Astrocyte (in vitro differentiated cells and primary cell): ENCODE data around the gene DHRS7B. TPM values are rescaled to one million over a fixed set of nuclear protein-coding genes. Genes with fewer than 3 reads are reported as not detected.

Source experiments
- DNase-seq: peaks from one replicate; pipeline ENCODE4 v3.0.0-alpha.2; 2010; ENCODE audit warnings: low read depth
- FAIRE-seq: peaks from 2 replicates; lab custom pipeline; 2011; peaks lifted over from hg19 to GRCh38; lab: Jason Lieb, UNC
- H2AFZ ChIP-seq: 2 replicates; pipeline ENCODE4 v1.6.0; 2012; ENCODE audit warnings: low read depth, low read length, inconsistent platforms
- H3K27ac ChIP-seq: 2 replicates; pipeline ENCODE4 v1.5.1; 2011; ENCODE audit warnings: low read depth, low read length, inconsistent platforms
- H3K27me3 ChIP-seq: 2 replicates; pipeline ENCODE4 v1.6.0; 2011; ENCODE audit warnings: low read length, inconsistent platforms; ENCODE audit not compliant: insufficient read depth
- H3K36me3 ChIP-seq: 2 replicates; pipeline ENCODE4 v1.5.1; 2011; ENCODE audit warnings: low read length, inconsistent platforms; ENCODE audit not compliant: insufficient read depth
- H3K4me1 ChIP-seq: 2 replicates; pipeline ENCODE4 v1.5.1; 2011; ENCODE audit warnings: low read length, inconsistent platforms; ENCODE audit not compliant: insufficient read depth
- H3K4me2 ChIP-seq: 2 replicates; pipeline ENCODE4 v1.6.0; 2012; ENCODE audit warnings: low read length, inconsistent platforms
- H3K4me3 ChIP-seq: 2 replicates; pipeline ENCODE4 v1.5.1; 2011; ENCODE audit warnings: low read depth, mild to moderate bottlenecking, low read length, inconsistent platforms; ENCODE audit not compliant: insufficient read depth
- H3K79me2 ChIP-seq: 2 replicates; pipeline ENCODE4 v1.6.0; 2012; ENCODE audit warnings: mild to moderate bottlenecking, low read length, inconsistent platforms; ENCODE audit not compliant: insufficient read depth
- H3K9ac ChIP-seq: 2 replicates; pipeline ENCODE4 v1.6.0; 2012; ENCODE audit warnings: mild to moderate bottlenecking, low read length, inconsistent platforms
- H3K9me3 ChIP-seq: 2 replicates; pipeline ENCODE4 v1.5.1; 2012; ENCODE audit warnings: low read depth, mild to moderate bottlenecking, low read length, inconsistent platforms; ENCODE audit not compliant: insufficient read depth
- H4K20me1 ChIP-seq: 2 replicates; pipeline ENCODE4 v1.6.0; 2012; ENCODE audit warnings: low read length, inconsistent platforms; ENCODE audit not compliant: insufficient read depth
- H3K27ac Mint-ChIP-seq: one replicate; pipeline ENCODE4 v1.8.0; 2021; ENCODE audit warnings: mild to moderate bottlenecking, mixed read lengths; ENCODE audit not compliant: unreplicated experiment
- H3K27me3 Mint-ChIP-seq: one replicate; pipeline ENCODE4 v1.8.0; 2021; ENCODE audit warnings: low read depth, mixed read lengths; ENCODE audit not compliant: unreplicated experiment
- H3K36me3 Mint-ChIP-seq: one replicate; pipeline ENCODE4 v1.8.0; 2021; ENCODE audit warnings: low read depth, mixed read lengths; ENCODE audit not compliant: unreplicated experiment
- H3K4me1 Mint-ChIP-seq: one replicate; pipeline ENCODE4 v1.8.0; 2021; ENCODE audit warnings: low read depth, mixed read lengths; ENCODE audit not compliant: unreplicated experiment
- H3K4me3 Mint-ChIP-seq: one replicate; pipeline ENCODE4 v1.8.0; 2021; ENCODE audit warnings: mild to moderate bottlenecking, moderate library complexity, mixed read lengths; ENCODE audit not compliant: unreplicated experiment
- H3K9me3 Mint-ChIP-seq: one replicate; pipeline ENCODE4 v1.8.0; 2021; ENCODE audit warnings: mild to moderate bottlenecking, mixed read lengths; ENCODE audit not compliant: unreplicated experiment
- EZH2 ChIP-seq: IDR thresholded peaks from 2 replicates; pipeline ENCODE4 v1.6.1; 2012; ENCODE audit warnings: mild to moderate bottlenecking, low read length, inconsistent platforms; ENCODE audit not compliant: insufficient read depth
- total RNA-seq: library from RNA; stranded (reverse); gene quantifications from 2 replicates; pipeline ENCODE4 v1.2.1, GENCODE V29; 2021
- TF ChIP-seq, protein P1 (sequence below): IDR thresholded peaks from 2 replicates; pipeline ENCODE4 v1.5.1; 2011; ENCODE audit warnings: low read depth, mild to moderate bottlenecking, inconsistent platforms, low read length, moderate library complexity; ENCODE audit not compliant: insufficient read depth

Gene DHRS7B
- total RNA-seq, 1 donor from 2014 or later: 15.5 TPM

DNA sequence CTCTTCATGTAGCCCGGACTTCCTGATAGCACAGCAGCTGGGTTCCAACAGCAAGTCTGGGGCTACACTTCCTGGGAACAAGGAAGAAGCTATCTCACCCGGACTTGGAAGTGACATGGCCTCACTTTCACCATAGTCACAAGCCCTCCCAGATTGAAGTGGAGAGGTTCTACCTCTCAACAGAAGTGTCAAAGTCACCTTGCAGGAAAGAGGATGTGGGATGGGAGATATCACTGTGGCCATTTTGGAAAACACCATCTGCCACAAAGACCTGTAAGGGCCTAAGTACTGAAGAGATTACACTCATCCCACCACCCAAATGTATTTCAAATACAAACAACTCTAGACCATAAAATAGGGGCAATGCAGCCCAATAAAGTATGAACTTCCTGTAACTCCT, 29.9 kb upstream of the DHRS7B start:
- H3K27me3 ChIP-seq: no peaks in the 10 kb centered on the region
- H3K4me1 ChIP-seq: peaks cover 4% of the 10 kb centered on the region
- TF ChIP-seq, protein P1, sequence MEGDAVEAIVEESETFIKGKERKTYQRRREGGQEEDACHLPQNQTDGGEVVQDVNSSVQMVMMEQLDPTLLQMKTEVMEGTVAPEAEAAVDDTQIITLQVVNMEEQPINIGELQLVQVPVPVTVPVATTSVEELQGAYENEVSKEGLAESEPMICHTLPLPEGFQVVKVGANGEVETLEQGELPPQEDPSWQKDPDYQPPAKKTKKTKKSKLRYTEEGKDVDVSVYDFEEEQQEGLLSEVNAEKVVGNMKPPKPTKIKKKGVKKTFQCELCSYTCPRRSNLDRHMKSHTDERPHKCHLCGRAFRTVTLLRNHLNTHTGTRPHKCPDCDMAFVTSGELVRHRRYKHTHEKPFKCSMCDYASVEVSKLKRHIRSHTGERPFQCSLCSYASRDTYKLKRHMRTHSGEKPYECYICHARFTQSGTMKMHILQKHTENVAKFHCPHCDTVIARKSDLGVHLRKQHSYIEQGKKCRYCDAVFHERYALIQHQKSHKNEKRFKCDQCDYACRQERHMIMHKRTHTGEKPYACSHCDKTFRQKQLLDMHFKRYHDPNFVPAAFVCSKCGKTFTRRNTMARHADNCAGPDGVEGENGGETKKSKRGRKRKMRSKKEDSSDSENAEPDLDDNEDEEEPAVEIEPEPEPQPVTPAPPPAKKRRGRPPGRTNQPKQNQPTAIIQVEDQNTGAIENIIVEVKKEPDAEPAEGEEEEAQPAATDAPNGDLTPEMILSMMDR: no peak
- no peak for TF ChIP-seq EZH2
- H3K4me2 ChIP-seq: no peak overlapping the region
- no peaks in the 10 kb centered on the region for H3K9me3 ChIP-seq
- FAIRE-seq: no peak
- H3K9ac ChIP-seq: no peak overlapping the region
- no peaks in the 10 kb centered on the region for H3K79me2 ChIP-seq
- Mint-ChIP-seq H3K4me1 (no peaks in the 10 kb centered on the region), H3K36me3 (no peaks in the 10 kb centered on the region), H3K9me3 (no peaks in the 10 kb centered on the region), H3K27ac (no peak overlapping the region), H3K4me3 (no peak overlapping the region), H3K27me3 (no peaks in the 10 kb centered on the region)
- no peaks in the 10 kb centered on the region for H4K20me1 ChIP-seq
- DNase-seq: no peak
- no peak overlapping the region for H3K27ac ChIP-seq
- no peaks in the 10 kb centered on the region for H3K36me3 ChIP-seq
- H3K4me3 ChIP-seq: no peak overlapping the region
- H2AFZ ChIP-seq: no peak overlapping the region

DNA sequence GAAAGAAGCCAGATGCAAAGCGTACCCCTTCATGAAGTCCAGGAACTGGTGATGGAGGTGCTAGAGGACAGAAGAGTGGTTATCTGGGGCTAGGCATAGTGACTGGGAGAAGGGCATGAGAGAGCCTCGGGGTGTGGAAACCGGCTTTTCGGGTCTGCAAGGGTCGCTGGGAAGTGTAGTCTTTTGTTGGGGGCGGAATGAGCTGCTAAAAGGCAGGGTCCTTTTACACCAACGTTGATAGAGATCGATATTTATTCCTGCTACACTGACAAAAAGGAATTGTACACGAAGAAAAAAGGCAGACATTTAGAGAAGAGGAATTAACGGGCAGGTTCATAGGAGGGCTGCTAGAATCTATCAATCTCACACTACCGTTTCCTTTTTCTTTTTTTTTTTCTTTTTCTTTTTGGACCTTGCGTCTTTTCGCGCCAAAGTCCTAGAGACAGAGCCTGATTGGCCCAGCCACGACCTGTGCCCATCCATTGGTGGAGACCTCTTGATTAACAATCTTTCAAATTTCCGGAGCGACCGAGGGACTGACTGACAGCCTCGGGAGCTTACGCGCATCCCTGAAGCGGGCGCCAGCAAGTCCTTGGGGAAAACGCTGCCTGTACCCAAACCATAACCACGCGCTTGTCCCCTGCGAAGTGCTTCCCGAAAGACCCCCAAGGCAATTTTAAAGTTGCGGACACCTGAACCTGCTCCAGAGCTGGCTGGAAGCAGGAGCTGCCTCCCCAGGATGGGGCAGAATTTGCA, 27.7 kb upstream of the DHRS7B start:
- peak overlapping the region; percentile 15 for H3K27ac ChIP-seq
- H3K4me3 Mint-ChIP-seq: peak overlapping the region; percentile 90
- FAIRE-seq: no peak

More for the DNA sequence above, 27.7 kb upstream of the DHRS7B start:
- peak overlapping the region; percentile 89 for H2AFZ ChIP-seq
- DNase-seq: peak; percentile 53
- Mint-ChIP-seq H3K4me1 (no peaks in the 10 kb centered on the region), H3K9me3 (no peaks in the 10 kb centered on the region), H3K36me3 (no peaks in the 10 kb centered on the region), H3K27ac (no peak overlapping the region), H3K27me3 (no peaks in the 10 kb centered on the region)
- peaks cover 4% of the 10 kb centered on the region for H3K4me1 ChIP-seq
- no peaks in the 10 kb centered on the region for H4K20me1 ChIP-seq
- H3K4me2 ChIP-seq: peak overlapping the region; percentile 92
- no peaks in the 10 kb centered on the region for H3K36me3 ChIP-seq
- TF ChIP-seq, protein P1: no peak
- no peak for TF ChIP-seq EZH2
- H3K27me3 ChIP-seq: no peaks in the 10 kb centered on the region
- peak overlapping the region; percentile 57 for H3K9ac ChIP-seq
- H3K79me2 ChIP-seq: no peaks in the 10 kb centered on the region
- H3K9me3 ChIP-seq: no peaks in the 10 kb centered on the region
- peak overlapping the region; percentile 70 for H3K4me3 ChIP-seq
